Measurements from ENCODE around the gene C6orf47. TPM values are rescaled to one million over a fixed set of nuclear protein-coding genes. Genes with fewer than 3 reads are reported as not detected.

C6orf47 gene
- polyA plus RNA-seq, 1 of the 3 experiments (the other 2 are of a cell fraction) = 10.3 TPM

Small RNAs within 50 kb of the gene (small RNA-seq; reads per million reads assigned to genes)
- gene MIR4646 (0 reads per million in 7 experiments), gene MIR6832 (0 reads per million in 7 experiments), gene RF00019 (0 reads per million in 7 experiments), gene SNORA38 (3.2 to 85.6 (median 11.3) reads per million in 7 experiments), gene UQCRHP1 (0 reads per million in 7 experiments)

Other genes starting within 250 kb of the C6orf47 start
- gene MICB, start 162.6 kb downstream of the C6orf47 start, polyA plus RNA-seq (2012; rRNA removed) = 9.7 and 9.9 TPM in 2 replicates
- gene MCCD1, start 131.8 kb downstream of the C6orf47 start, polyA plus RNA-seq (2012; rRNA removed) = not detected in 2 replicates
- gene DDX39B, start 118.8 kb downstream of the C6orf47 start, polyA plus RNA-seq (2012; rRNA removed) = 502 and 556 TPM in 2 replicates
- gene ATP6V1G2, start 114.2 kb downstream of the C6orf47 start, polyA plus RNA-seq (2012; rRNA removed) = 13.6 and 15.6 TPM in 2 replicates
- 14.6 and 17.1 TPM in 2 replicates for gene NFKBIL1, start 113.2 kb downstream of the C6orf47 start, polyA plus RNA-seq (2012; rRNA removed)
- gene LTA, start 88.5 kb downstream of the C6orf47 start, polyA plus RNA-seq (2012; rRNA removed) = not detected in 2 replicates
- gene TNF, start 85.2 kb downstream of the C6orf47 start, polyA plus RNA-seq (2012; rRNA removed) = not detected in 2 replicates
- 0.10 and 0.16 TPM in 2 replicates for gene LTB, start 78.4 kb downstream of the C6orf47 start, polyA plus RNA-seq (2012; rRNA removed)
- gene LST1, start 74.5 kb downstream of the C6orf47 start, polyA plus RNA-seq (2012; rRNA removed) = not detected in 2 replicates
- not detected in 2 replicates for gene NCR3, start 67.8 kb downstream of the C6orf47 start, polyA plus RNA-seq (2012; rRNA removed)
- not detected in 2 replicates for gene AIF1, start 45.5 kb downstream of the C6orf47 start, polyA plus RNA-seq (2012; rRNA removed)
- gene PRRC2A, start 40.1 kb downstream of the C6orf47 start, polyA plus RNA-seq (2012; rRNA removed) = 36.1 and 76.1 TPM in 2 replicates
- gene BAG6, start 8.1 kb downstream of the C6orf47 start, polyA plus RNA-seq (2012; rRNA removed) = 100 and 220 TPM in 2 replicates
- 6.8 and 7.2 TPM in 2 replicates for gene APOM, start 4.9 kb downstream of the C6orf47 start, polyA plus RNA-seq (2012; rRNA removed)
- 18.3 and 19.1 TPM in 2 replicates for gene GPANK1, start 4.2 kb upstream of the C6orf47 start, polyA plus RNA-seq (2012; rRNA removed)
- gene CSNK2B, start 5.3 kb upstream of the C6orf47 start, polyA plus RNA-seq (2012; rRNA removed) = 97.3 and 101 TPM in 2 replicates
- 12.7 and 20.6 TPM in 2 replicates for gene LY6G5B, start 9.2 kb upstream of the C6orf47 start, polyA plus RNA-seq (2012; rRNA removed)
- gene LY6G5C, start 20.3 kb upstream of the C6orf47 start, polyA plus RNA-seq (2012; rRNA removed) = 0.60 and 1.1 TPM in 2 replicates
- gene ABHD16A, start 42.5 kb upstream of the C6orf47 start, polyA plus RNA-seq (2012; rRNA removed) = 49.3 and 52.9 TPM in 2 replicates
- not detected in 2 replicates for gene LY6G6F, start 46.1 kb upstream of the C6orf47 start, polyA plus RNA-seq (2012; rRNA removed)
- not detected in 2 replicates for gene LY6G6D, start 54.6 kb upstream of the C6orf47 start, polyA plus RNA-seq (2012; rRNA removed)
- gene LY6G6C, start 61.0 kb upstream of the C6orf47 start, polyA plus RNA-seq (2012; rRNA removed) = 0.08 TPM in 1 of 2 replicates, not detected in the other
- gene MPIG6B, start 62.6 kb upstream of the C6orf47 start, polyA plus RNA-seq (2012; rRNA removed) = not detected in 2 replicates
- gene DDAH2, start 68.5 kb upstream of the C6orf47 start, polyA plus RNA-seq (2012; rRNA removed) = 147 and 180 TPM in 2 replicates
- 520 and 569 TPM in 2 replicates for gene CLIC1, start 75.8 kb upstream of the C6orf47 start, polyA plus RNA-seq (2012; rRNA removed)
- gene MSH5, start 79.2 kb upstream of the C6orf47 start, polyA plus RNA-seq (2012; rRNA removed) = 16.0 and 19.5 TPM in 2 replicates
- gene SAPCD1, start 101.9 kb upstream of the C6orf47 start, polyA plus RNA-seq (2012; rRNA removed) = 5.9 and 6.3 TPM in 2 replicates
- gene VWA7, start 116.5 kb upstream of the C6orf47 start, polyA plus RNA-seq (2012; rRNA removed) = 0.45 and 0.56 TPM in 2 replicates
- 22.2 and 35.1 TPM in 2 replicates for gene VARS1, start 135.0 kb upstream of the C6orf47 start, polyA plus RNA-seq (2012; rRNA removed)
- 47.8 and 79.1 TPM in 2 replicates for gene LSM2, start 146.2 kb upstream of the C6orf47 start, polyA plus RNA-seq (2012; rRNA removed)
- gene HSPA1L, start 154.5 kb upstream of the C6orf47 start, polyA plus RNA-seq (2012; rRNA removed) = 0.69 and 0.83 TPM in 2 replicates
- 71.1 and 119 TPM in 2 replicates for gene HSPA1A, start 154.8 kb upstream of the C6orf47 start, polyA plus RNA-seq (2012; rRNA removed)
- 52.4 and 96.3 TPM in 2 replicates for gene HSPA1B, start 167.0 kb upstream of the C6orf47 start, polyA plus RNA-seq (2012; rRNA removed)
- gene NEU1, start 202.0 kb upstream of the C6orf47 start, polyA plus RNA-seq (2012; rRNA removed) = 42.2 and 43.0 TPM in 2 replicates
- 0.26 and 0.49 TPM in 2 replicates for gene SLC44A4, start 218.2 kb upstream of the C6orf47 start, polyA plus RNA-seq (2012; rRNA removed)
- 50.1 and 72.0 TPM in 2 replicates for gene EHMT2, start 236.9 kb upstream of the C6orf47 start, polyA plus RNA-seq (2012; rRNA removed)
- 8.3 and 8.4 TPM in 2 replicates for gene ZBTB12, start 241.3 kb upstream of the C6orf47 start, polyA plus RNA-seq (2012; rRNA removed)